ENCODE results near the gene FHAD1.

- no peak for TF ChIP-seq CTCF (IDR thresholded peaks at IDR 0.05; ENCODE audit: low read depth, low read length, missing input control)
- no peak for TF ChIP-seq RAD21 (IDR thresholded peaks at IDR 0.05)
Observed at GRCh38 chr1:15397236-15397635, 150.2 kb downstream of the FHAD1 start.

All from liver (tissue), 3 donors.